ENCODE measurements around the gene COL12A1.
A peak's percentile ranks its signal among the peaks of the same experiment; 100 is the strongest.

DNA sequence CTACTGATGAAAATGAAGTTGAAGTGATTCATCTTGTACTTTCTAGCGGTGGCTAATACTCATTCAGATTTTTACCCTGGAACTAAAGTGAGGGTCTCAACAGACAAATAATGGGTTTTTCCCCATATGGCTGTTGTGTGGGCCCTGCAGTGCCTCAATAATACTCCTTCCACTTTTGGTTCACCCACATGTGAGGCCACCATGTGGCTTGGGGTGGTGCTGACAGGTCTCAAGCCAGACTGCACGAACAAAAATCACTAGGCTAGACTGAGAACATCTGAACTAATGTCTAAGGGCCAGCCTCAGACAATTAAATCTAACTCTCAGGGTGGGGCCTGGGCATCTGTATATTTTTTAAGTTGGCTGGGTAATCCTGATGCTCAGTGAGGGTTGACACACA lies 7.9 kb upstream of the COL12A1 start:
- TF ChIP-seq, protein P1, sequence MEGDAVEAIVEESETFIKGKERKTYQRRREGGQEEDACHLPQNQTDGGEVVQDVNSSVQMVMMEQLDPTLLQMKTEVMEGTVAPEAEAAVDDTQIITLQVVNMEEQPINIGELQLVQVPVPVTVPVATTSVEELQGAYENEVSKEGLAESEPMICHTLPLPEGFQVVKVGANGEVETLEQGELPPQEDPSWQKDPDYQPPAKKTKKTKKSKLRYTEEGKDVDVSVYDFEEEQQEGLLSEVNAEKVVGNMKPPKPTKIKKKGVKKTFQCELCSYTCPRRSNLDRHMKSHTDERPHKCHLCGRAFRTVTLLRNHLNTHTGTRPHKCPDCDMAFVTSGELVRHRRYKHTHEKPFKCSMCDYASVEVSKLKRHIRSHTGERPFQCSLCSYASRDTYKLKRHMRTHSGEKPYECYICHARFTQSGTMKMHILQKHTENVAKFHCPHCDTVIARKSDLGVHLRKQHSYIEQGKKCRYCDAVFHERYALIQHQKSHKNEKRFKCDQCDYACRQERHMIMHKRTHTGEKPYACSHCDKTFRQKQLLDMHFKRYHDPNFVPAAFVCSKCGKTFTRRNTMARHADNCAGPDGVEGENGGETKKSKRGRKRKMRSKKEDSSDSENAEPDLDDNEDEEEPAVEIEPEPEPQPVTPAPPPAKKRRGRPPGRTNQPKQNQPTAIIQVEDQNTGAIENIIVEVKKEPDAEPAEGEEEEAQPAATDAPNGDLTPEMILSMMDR (IDR thresholded peaks at IDR 0.05; ENCODE audit: borderline replicate concordance, extremely low read depth, low read length, poor library complexity, severe bottlenecking), result peak; percentile 10
- no peak for TF ChIP-seq EZH2 (IDR thresholded peaks at IDR 0.05; ENCODE audit: borderline replicate concordance, low read depth, low read length, severe bottlenecking)
